HepG2 (cell line): ENCODE data around the gene WNT5B.

Source experiments
- ADNP ChIP-seq: sonication (generic); formaldehyde crosslinking; IDR thresholded peaks from 2 replicates; pipeline ENCODE4 v1.4.0; 2020; ENCODE audit warnings: missing genetic modification reagents
- ATM ChIP-seq: fragments of 450-650 bp; IDR thresholded peaks from 2 replicates; pipeline ENCODE4 v1.7.1; 2017; ENCODE audit warnings: mild to moderate bottlenecking, borderline replicate concordance
- BRCA1 ChIP-seq: sonication (generic); formaldehyde crosslinking; IDR thresholded peaks from 2 replicates; pipeline ENCODE4 v1.4.0; 2020; ENCODE audit warnings: missing genetic modification reagents
- CREM ChIP-seq, 2 experiments: sonication (generic) in 1 of 2; formaldehyde crosslinking in 1 of 2; IDR thresholded peaks; 2 replicates each; pipeline versions ENCODE4 v1.4.0 to v1.6.1; 2016 to 2020; ENCODE audit warnings: antibody characterized with exemption in 1 of 2, mild to moderate bottlenecking in 1 of 2, missing genetic modification reagents in 1 of 2
- DNMT3B ChIP-seq: conservative IDR thresholded peaks from 2 replicates; pipeline ENCODE4 v1.6.1; 2016; ENCODE audit warnings: missing biosample characterization, control low read depth
- FOXJ3 ChIP-seq: sonication (generic); formaldehyde crosslinking; IDR thresholded peaks from 2 replicates; pipeline ENCODE4 v1.4.0; 2020; ENCODE audit warnings: missing genetic modification reagents, mild to moderate bottlenecking, borderline replicate concordance
- POLR2AphosphoS5 ChIP-seq: IDR thresholded peaks from 2 replicates; pipeline ENCODE4 v1.6.1; 2012; ENCODE audit warnings: low read depth, low read length
- SMC3 ChIP-seq: IDR thresholded peaks from 2 replicates; pipeline ENCODE4 v1.6.1; 2011; ENCODE audit warnings: low read length, improper control_type of control experiment
- ZBTB7B ChIP-seq: sonication (generic); formaldehyde crosslinking; IDR thresholded peaks from 2 replicates; pipeline ENCODE4 v1.4.0; 2020; ENCODE audit warnings: missing genetic modification reagents
- ZGPAT ChIP-seq: IDR thresholded peaks from 2 replicates; pipeline ENCODE4 v1.6.1; 2016; ENCODE audit warnings: mild to moderate bottlenecking
- ZNF10 ChIP-seq: sonication (generic); formaldehyde crosslinking; IDR thresholded peaks from 2 replicates; pipeline ENCODE4 v1.4.0; 2020; ENCODE audit warnings: mild to moderate bottlenecking, low read depth, missing genetic modification reagents, borderline replicate concordance
- ZNF383 ChIP-seq: sonication (generic); formaldehyde crosslinking; IDR thresholded peaks from 2 replicates; pipeline ENCODE4 v1.4.0; 2020; ENCODE audit warnings: missing genetic modification reagents, mild to moderate bottlenecking, borderline replicate concordance

- TF ChIP-seq FOXJ3 (CRISPR knock-in tag): no peak
- TF ChIP-seq ZNF10 (CRISPR knock-in tag): no peak
- no peak for TF ChIP-seq SMC3
- TF ChIP-seq ATM: no peak
- no peak for TF ChIP-seq BRCA1 (CRISPR knock-in tag)
- TF ChIP-seq ZGPAT (CRISPR knock-in tag): no peak
- no peak for TF ChIP-seq DNMT3B (CRISPR knock-in tag)
- TF ChIP-seq ZNF383 (CRISPR knock-in tag): no peak
- no peak for TF ChIP-seq POLR2AphosphoS5
- no peak for TF ChIP-seq ZBTB7B (CRISPR knock-in tag)
- TF ChIP-seq ADNP: no peak
- TF ChIP-seq CREM (IDR thresholded peaks at IDR 0.05): no peak
- TF ChIP-seq CREM (CRISPR knock-in tag; IDR thresholded peaks at IDR 0.05): no peak
These were observed 46.4 kb upstream of the WNT5B start for GRCh38 chr12:1582709-1583050.
